Astrocyte of the cerebellum (primary cell): Measurements from ENCODE around the gene IFIH1.

Experiments
- DNase-seq: peaks from one replicate; pipeline ENCODE4 v3.0.0-alpha.2; 2011; ENCODE audit warnings: low read depth
- H3K4me3 ChIP-seq: 2 replicates; pipeline ENCODE4 v1.5.1; 2011; ENCODE audit warnings: mild to moderate bottlenecking, low read depth, low read length, moderate library complexity
- in situ Hi-C: cut with HindIII; loops from 2 replicates; pipeline ENCODE4 v1.10.0; 2017; ENCODE audit warnings: low sequenced_read_pairs
- TF ChIP-seq, protein P1 (sequence below): IDR thresholded peaks from 2 replicates; pipeline ENCODE4 v1.5.1; 2012; ENCODE audit warnings: low read length, low read depth, moderate library complexity, mild to moderate bottlenecking; ENCODE audit errors: missing control alignments

IFIH1 gene

DNA sequence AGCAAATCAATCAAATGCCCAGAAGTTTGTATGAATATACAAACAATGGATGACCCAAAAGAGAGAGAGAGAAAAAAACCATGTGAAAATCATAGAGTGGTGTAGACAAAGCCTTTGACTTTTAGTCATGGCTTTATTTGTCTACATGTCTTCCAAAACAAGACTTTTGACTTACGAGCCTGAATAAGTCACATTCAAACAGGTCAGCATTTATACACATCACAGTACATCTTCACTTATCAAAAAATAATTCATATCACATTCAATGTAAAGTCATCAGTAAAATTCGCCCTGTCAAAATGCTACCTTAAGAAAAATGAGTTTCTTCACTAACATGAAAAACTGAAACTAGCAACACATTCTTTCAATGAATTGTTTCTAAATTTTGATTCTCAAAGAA lies 1.9 kb downstream of the IFIH1 start:
- no peak overlapping the region for H3K4me3 ChIP-seq
- in situ Hi-C loops, result no loop called here
- DNase-seq, result no peak
- TF ChIP-seq, protein P1, sequence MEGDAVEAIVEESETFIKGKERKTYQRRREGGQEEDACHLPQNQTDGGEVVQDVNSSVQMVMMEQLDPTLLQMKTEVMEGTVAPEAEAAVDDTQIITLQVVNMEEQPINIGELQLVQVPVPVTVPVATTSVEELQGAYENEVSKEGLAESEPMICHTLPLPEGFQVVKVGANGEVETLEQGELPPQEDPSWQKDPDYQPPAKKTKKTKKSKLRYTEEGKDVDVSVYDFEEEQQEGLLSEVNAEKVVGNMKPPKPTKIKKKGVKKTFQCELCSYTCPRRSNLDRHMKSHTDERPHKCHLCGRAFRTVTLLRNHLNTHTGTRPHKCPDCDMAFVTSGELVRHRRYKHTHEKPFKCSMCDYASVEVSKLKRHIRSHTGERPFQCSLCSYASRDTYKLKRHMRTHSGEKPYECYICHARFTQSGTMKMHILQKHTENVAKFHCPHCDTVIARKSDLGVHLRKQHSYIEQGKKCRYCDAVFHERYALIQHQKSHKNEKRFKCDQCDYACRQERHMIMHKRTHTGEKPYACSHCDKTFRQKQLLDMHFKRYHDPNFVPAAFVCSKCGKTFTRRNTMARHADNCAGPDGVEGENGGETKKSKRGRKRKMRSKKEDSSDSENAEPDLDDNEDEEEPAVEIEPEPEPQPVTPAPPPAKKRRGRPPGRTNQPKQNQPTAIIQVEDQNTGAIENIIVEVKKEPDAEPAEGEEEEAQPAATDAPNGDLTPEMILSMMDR, result no peak

DNA sequence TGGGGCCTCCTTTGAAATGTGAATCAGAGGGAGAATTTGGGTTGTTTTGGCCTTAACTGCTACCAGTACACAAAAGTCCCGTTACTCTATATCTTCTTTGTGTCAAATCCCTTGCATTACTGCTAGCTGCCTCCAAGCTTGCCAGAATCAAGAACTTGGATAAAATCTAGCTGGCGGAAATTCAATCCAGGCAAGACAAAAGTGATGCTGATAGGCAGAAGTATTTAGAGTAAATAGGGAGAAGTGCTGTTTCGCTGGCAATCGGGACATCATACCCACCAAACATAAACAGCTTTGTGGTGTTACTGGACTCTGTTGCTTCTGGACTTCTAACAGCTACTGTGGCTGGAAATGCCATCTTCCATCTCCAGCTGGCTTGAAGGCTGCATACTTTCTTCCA lies 2.5 kb downstream of the IFIH1 start:
- in situ Hi-C loops, result no loop called here
- no peak for DNase-seq
- no peak overlapping the region for H3K4me3 ChIP-seq
- TF ChIP-seq, protein P1, result no peak

DNA sequence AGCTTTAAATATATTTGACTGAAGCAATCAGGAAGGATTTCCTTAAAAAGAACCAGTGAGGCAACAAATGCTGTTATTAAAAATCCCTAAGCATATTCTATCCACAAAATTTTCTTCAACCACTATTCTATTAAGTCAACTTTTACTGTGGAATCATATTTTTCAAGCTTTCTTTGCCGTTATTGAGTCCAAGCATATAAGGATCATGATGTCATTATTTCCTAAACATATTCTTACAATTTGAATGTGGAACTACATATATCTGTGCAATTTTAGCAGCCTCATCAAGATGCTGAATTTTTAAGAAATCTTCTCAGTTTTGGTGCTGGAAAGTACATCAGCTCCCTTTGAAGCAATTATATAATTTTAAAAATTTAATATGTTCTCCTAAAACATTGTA lies 5.6 kb downstream of the IFIH1 start:
- no peak overlapping the region for H3K4me3 ChIP-seq
- no peak for DNase-seq
- TF ChIP-seq, protein P1, result no peak
- in situ Hi-C loops, result no loop called here

DNA sequence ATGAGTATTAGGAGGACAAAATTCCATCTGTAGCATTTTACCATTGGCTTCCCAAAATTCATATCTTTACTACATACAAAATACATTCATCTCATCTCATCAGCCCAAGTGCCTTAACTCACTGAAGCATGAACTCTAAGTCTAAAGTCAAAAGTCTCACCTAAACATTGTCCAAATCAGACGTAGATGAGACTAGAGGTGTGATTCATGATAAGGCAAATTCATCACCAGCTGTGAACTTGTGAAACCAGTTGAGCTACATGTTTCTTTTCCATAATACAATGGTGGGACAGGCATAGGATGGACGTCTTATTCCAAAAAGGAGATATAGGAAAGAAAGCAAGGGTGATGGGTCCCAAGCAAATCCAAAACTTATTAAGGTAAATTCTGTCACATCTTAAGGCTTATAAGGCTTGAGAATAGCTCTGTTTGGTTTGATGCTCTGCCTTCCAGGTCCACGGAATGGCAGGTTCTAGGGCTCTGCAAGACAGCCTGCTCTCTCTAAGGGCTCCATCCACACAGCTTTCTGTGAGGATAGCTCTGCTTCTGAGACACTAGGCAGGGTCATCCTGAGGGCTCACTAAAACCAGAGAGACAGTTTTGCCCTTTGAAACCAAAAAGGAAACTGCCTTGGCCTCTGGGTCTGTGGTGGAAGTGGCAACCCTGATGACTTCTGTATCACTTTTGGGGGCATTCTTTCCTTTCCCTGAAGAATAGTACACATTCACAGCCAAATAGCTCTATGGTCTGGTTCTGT lies 9.6 kb downstream of the IFIH1 start:
- TF ChIP-seq, protein P1, result no peak
- in situ Hi-C loops, result no loop called here
- H3K4me3 ChIP-seq, result no peak overlapping the region
- no peak for DNase-seq

DNA sequence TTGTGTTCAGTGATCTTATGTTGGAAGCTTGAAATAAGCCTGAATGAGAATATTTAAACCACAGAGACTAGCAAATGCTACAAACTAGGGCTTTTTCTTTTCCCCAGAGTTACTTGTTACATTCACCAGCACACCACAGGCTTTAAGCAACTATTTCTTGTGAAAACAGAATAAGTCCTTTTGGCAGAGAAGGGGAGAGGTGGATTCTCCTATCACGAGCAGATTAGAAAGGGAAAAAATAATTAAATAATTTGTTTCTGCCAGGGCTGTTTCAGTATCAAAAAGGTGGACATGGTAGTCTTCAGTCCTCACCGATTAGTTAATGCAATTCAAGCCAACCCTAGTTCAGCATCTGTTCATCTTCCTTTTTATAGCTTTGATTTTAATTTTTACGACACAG lies 12.6 kb downstream of the IFIH1 start:
- DNase-seq, result no peak
- in situ Hi-C loops, result no loop called here
- TF ChIP-seq, protein P1, result no peak
- no peak overlapping the region for H3K4me3 ChIP-seq

DNA sequence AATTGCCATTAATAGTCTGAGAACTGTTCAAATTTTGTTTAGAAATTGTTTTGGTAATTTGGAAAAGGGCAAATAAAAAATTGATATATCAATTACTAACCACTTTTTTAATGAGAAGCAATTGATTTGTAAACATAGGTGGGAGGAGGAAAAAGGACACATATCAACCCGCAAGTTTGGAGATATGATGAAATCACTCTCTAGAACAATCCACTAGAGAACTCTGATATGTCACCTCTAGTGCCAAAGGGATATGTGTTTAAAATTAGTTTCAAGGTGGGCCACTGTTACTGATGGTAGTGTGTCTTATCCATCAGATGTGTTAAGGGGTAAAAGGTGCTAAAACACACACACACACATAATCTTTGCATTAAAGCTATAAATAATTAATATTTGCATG lies 16.6 kb downstream of the IFIH1 start:
- TF ChIP-seq, protein P1, result no peak
- no peak for DNase-seq
- in situ Hi-C loops, result no loop called here
- H3K4me3 ChIP-seq, result no peak overlapping the region
